NK-92 treated with Interleukin-12 subunit alpha and Interleukin-12 subunit beta, amount 100 ng/mL, for 24 hours (cell line): ENCODE results near the gene BBS9.

Source experiments
- DNase-seq: peaks from one replicate; lab custom pipeline; 2025; lab: John Stamatoyannopoulos, UW

The BBS9 gene

GRCh38 chr7:33369888-33370287 is 240.5 kb downstream of the BBS9 start:
- no peak for DNase-seq

- DNase-seq: no peak
These were observed 243.8 kb downstream of the BBS9 start for GRCh38 chr7:33373195-33373594.

GRCh38 chr7:33379891-33380525 is 250.6 kb downstream of the BBS9 start:
- no peak for DNase-seq

GRCh38 chr7:33388332-33388731 is 259.0 kb downstream of the BBS9 start:
- no peak for DNase-seq

- DNase-seq: no peak
These were observed 262.8 kb downstream of the BBS9 start for GRCh38 chr7:33392148-33392547.

- no peak for DNase-seq
These were observed 264.4 kb downstream of the BBS9 start for GRCh38 chr7:33393770-33394169.

GRCh38 chr7:33395340-33395739 is 266.0 kb downstream of the BBS9 start:
- no peak for DNase-seq

- DNase-seq: no peak
These were observed 270.3 kb downstream of the BBS9 start for GRCh38 chr7:33399528-33400213.

GRCh38 chr7:33400214-33400538 is 270.8 kb downstream of the BBS9 start:
- no peak for DNase-seq

GRCh38 chr7:33410266-33410665 is 280.9 kb downstream of the BBS9 start:
- DNase-seq: no peak

GRCh38 chr7:33411020-33411419 is 281.7 kb downstream of the BBS9 start:
- no peak for DNase-seq

GRCh38 chr7:33412331-33412730 is 283.0 kb downstream of the BBS9 start:
- DNase-seq: no peak

- DNase-seq: no peak
These were observed 288.9 kb downstream of the BBS9 start for GRCh38 chr7:33418251-33418701.

- no peak for DNase-seq
These were observed 291.1 kb downstream of the BBS9 start for GRCh38 chr7:33420311-33420940.

- DNase-seq: no peak
These were observed 292.1 kb downstream of the BBS9 start for GRCh38 chr7:33421429-33421828.

GRCh38 chr7:33422141-33422540 is 292.8 kb downstream of the BBS9 start:
- DNase-seq: no peak

GRCh38 chr7:33422825-33423645 is 293.7 kb downstream of the BBS9 start:
- DNase-seq: no peak

- DNase-seq: no peak
These were observed 294.3 kb downstream of the BBS9 start for GRCh38 chr7:33423646-33424020.

GRCh38 chr7:33425395-33425794 is 296.0 kb downstream of the BBS9 start:
- DNase-seq: no peak

GRCh38 chr7:33425929-33426678 is 296.7 kb downstream of the BBS9 start:
- DNase-seq: no peak

GRCh38 chr7:33428415-33428814 is 299.1 kb downstream of the BBS9 start:
- no peak for DNase-seq

- no peak for DNase-seq
These were observed 302.2 kb downstream of the BBS9 start for GRCh38 chr7:33431543-33431942.
